NCI-H774 (cell line): ENCODE measurements around the gene ZNF532.
"Not testable (repeated sequence)": the region's sequence is repeated elsewhere in the genome, so short reads cannot be mapped to it uniquely, and the experiment has no call there.

Experiments used
- DNase-seq: peaks from one replicate; lab custom pipeline; 2025; lab: John Stamatoyannopoulos, UW

The ZNF532 gene

DNA sequence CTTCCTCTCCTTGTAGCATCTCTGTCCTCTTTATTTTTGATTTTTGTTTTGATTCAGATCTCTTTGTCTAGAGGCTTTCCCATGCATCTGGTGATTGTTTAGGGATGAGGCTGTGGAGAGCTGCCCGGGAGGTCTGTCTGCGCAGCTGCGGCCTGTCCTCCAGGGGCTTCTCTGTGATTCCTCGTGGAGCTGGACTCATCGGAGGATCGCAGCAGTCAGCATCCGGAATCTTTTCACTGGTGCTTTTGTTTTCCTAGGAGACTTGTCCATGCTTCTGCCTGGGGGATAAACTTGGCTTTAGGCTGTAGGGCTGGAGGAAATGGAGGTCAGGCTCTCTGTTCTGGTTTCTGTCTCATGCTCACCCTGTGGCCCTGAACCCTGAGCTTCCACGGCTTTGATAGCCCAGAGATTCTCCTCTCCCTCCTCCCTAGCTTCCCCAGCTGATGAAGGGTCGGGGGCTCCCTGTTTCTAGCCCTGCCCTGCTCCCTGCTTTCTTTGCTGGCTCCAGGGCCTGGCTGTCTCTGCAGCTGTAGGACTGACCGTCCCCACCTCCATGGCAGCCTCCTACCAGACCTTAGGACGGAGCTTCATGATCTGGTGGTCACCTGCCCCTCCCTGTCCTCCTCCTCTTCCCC, 35.5 kb downstream of the ZNF532 start:
- DNase-seq: no peak

DNA sequence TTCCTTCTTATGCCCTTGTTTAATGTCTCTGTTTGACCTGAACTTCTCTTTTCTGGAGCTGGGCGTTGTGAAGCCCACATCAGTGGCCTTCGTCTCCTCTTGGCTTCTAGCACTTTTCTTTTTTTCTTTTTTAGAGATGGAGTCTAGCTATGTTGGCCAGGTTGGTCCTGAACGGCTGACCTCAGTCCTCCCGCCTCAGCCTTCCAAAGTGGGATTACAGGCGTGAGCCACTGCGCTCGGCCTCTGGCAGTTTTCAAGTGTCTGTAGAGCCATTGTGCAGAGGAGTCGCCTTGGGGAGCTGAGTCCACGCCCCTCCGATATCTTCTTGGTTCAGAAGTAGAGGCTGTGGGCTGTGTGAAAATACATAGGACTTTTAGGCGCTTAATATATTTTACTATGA, 36.5 kb downstream of the ZNF532 start:
- DNase-seq: no peak

DNA sequence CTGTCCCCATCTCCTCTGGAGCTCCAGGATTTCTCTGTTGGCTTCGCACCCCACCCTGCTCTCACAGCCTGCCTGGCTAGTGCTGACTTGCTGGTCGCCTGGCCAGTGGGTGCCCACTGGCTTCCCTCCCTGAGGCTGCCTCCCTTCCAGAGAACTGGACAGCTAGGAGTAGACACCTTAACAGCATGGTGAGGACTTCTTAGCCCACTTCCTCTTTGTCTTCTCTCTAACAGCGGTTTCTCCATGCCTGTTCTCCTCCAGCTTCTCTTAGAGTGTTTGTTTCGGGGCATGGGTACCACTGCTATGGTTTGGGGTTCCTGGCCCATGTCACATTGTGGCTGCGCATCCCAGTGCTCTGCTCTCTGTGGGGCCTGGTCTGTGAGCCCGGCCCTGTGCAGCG, 37.1 kb downstream of the ZNF532 start:
- DNase-seq: no peak

DNA sequence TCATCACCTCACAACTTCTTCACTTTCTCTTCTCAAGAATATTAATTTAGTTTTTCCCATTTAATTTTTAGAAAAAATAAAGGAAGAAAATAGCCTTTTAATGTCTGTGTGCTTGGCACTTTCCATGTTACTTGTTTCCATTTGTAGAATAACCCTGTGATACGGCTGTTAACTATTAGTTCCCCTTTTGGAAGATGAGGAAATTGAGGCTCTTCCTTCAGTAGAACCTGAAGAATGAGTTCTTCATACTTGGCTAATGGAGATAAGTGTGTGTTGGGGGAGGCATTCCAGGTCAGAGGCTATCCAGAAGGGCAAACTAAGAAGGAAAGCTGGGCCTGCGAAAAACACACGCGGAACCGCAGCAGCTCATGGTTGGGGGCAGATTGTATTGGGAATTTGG, 38.3 kb downstream of the ZNF532 start:
- DNase-seq: no peak

DNA sequence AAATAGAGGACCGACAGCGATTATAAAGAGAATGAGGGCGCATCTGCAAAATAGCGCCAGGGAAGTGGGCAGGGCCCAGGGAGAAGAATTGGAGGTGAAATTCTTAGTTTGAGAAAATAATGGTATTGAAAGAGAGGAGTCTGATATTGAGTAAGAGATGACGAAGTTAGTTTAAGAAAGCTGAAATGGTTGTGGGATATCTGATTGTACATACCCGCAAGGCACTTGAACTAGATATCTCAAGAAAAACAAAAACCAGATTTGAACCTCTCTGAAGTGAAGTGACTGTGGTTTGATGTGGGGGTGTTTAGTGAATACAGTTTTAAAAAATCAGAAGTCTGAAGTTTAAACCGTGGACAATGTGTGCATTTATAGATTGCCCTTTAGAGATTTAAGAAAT, 38.9 kb downstream of the ZNF532 start:
- DNase-seq: no peak

- DNase-seq: no peak
Measured at GRCh38 chr18:58905777-58906428, 41.2 kb downstream of the ZNF532 start.

- DNase-seq: no peak
Measured at GRCh38 chr18:58908006-58908405, 43.3 kb downstream of the ZNF532 start.

DNA sequence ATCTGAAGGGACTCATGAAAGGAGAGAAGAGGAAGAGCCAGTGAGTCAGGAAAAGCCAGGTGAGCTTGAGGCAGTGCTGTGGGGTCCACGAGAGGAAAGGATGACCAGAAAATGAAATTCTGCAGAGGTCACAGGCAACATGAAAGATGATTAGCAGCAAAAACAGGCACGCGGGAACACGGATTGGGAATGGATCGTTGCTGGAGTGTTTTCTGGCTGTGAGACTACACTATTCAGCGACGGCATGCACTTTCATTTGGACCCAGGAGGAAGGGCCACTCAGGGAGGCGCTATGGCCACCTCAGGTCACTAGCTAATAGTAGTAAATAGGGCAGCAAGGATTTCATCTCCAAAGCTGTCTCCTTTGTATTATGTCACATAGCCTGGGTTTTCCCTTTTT, 44.8 kb downstream of the ZNF532 start:
- DNase-seq: no peak

DNA sequence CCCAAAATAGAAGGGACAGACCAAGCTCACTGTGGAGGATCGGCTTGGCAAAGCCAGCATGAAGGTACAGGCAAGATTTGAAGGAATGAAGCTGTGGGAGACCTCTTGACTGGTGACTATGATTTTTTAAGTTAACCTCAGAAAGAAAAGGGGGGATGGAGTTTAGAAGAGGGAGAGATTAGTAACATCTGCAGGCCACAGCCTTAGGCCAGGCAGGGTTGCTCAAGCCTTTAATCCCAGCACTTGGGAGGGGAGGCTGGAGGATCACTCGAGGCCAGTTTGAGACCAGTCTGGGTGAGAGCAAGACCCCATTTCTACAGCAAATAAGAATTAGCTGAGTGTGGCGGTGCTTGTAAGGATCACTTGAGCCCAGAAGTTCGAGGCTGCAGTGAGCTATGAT, 46.6 kb downstream of the ZNF532 start:
- no peak for DNase-seq

GRCh38 chr18:58911766-58912165, 47.1 kb downstream of the ZNF532 start:
- DNase-seq: no peak

GRCh38 chr18:58915006-58915799, 50.5 kb downstream of the ZNF532 start:
- DNase-seq: no peak

GRCh38 chr18:58915995-58916394, 51.3 kb downstream of the ZNF532 start:
- DNase-seq: no peak

DNA sequence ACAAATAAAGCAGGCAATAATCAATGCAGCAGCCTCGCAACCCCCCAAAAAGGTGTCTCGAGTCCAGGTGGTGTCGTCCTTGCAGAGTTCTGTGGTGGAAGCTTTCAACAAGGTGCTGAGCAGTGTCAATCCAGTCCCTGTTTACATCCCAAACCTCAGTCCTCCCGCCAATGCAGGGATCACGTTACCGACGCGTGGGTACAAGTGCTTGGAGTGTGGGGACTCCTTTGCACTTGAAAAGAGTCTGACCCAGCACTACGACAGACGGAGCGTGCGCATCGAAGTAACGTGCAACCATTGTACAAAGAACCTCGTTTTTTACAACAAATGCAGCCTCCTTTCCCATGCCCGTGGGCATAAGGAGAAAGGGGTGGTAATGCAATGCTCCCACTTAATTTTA, 55.3 kb downstream of the ZNF532 start:
- DNase-seq: not testable (repeated sequence)

DNA sequence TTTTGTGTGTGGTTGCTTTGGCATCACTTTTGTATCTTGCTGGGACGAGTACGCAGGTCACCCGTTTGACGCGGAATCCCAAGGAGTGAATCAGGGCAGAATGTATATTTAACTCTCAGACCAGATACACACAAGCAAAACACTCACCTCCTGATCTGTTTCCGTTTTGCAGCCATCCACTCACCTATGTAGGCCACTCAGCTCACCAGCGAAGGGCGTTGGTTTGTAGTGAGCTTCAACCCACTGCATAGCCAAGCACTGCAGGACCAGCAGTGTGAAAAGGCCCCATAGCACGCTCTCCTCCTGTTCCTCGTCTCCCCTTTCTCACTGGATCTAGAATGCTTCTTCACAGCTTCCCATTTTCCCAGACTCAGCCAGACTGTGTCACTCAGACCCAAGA, 58.3 kb downstream of the ZNF532 start:
- DNase-seq: no peak

GRCh38 chr18:58924473-58924872, 59.8 kb downstream of the ZNF532 start:
- no peak for DNase-seq

GRCh38 chr18:58927659-58928058, 63.0 kb downstream of the ZNF532 start:
- DNase-seq: no peak

GRCh38 chr18:58928386-58928785, 63.7 kb downstream of the ZNF532 start:
- DNase-seq: no peak

DNA sequence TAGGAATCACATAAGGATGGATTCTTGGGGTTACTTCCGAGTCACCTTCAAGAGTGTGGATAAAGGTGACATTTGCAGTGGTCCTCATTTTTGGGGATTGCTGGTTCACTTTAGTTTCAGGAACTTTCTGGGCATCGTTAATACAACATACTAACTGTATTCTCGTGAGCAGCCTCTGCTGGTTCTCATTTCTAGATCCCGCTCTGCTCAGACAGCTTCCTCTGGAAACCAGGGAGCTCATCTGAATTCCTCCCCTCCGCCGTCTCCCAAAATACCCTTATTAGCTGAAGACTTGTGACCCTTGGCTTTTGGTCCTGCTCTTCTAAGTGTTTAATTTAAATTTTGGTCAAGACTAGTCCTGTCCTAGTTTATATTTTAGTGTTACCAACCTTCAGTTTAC, 64.5 kb downstream of the ZNF532 start:
- no peak for DNase-seq

DNA sequence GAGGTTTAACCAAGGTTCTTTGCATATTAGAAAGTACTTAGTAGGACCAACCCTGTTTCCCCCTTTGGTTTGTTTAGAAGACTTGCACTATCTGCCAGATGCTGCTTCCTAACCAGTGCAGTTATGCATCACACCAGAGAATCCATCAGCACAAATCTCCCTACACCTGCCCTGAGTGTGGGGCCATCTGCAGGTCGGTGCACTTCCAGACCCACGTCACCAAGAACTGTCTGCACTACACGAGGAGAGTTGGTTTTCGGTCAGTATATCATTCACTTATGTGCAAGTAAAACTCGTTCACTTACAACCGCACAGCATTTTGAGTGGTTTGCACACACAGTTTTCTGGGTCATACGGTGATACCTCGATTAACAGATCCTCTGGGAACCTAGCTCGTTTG, 69.7 kb downstream of the ZNF532 start:
- no peak for DNase-seq

DNA sequence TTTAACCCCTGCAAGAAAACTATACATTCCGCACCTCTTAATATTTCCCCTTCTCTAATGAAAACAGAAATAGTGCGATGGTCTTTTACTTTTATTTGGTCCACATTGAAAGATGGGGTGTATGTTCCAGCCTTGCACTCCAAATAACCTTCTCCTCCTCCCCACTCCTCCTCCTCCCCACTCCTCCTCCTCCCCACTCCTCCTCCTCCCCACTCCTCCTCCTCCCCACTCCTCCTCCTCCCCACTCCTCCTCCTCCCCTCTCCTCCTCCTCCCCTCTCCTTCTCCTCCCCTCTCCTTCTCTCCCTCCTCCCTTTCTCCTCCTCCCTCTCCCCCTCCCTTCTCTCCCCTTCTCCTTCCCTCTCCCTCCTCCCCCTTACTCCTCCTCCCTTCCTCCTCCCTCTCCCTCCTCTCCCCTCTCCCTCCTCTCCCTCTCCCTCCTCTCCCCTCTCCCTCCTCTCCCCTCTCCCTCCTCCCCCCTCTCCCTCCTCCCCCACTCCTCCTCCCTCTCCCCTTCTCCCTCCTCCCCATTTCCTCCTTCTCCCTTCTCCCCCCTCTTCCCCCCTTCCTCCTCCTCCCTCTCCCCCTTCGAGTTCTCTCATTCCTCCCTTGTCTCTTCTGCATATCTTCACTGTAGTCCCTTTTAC, 70.4 kb downstream of the ZNF532 start:
- no peak for DNase-seq

- DNase-seq: no peak
Measured at GRCh38 chr18:58937071-58937886, 72.6 kb downstream of the ZNF532 start.

DNA sequence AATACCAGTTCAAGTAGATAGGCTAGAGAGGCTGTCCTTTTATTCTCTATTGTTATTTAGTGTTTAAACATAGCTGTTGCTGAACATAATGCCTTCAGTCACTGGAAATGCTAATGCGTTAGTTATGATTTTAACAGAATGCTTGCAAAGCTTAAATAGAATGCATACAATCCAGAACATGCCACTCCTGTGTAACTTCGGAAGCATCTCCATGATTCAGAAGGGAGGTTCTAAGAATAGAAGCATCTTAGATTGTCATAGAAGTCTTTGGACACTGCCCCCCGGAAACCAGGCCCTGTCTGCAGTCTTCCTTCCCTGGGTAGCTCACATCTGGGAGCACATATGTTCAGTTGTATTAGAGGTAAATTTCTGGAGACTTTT, 73.2 kb downstream of the ZNF532 start:
- DNase-seq: no peak
